Endodermal cell (in vitro differentiated cells): ENCODE measurements around the gene CACNG4. TPM values are rescaled to one million over a fixed set of nuclear protein-coding genes. Genes with fewer than 3 reads are reported as not detected.

Experiments
- DNase-seq: peaks from one replicate; pipeline ENCODE4 v3.0.0-alpha.2; 2017
- H3K27ac ChIP-seq: 2 replicates; pipeline ENCODE4 v1.5.1; 2013; ENCODE audit warnings: mild to moderate bottlenecking, low read depth, low read length, moderate library complexity
- H3K27me3 ChIP-seq: 2 replicates; pipeline ENCODE4 v1.6.1; 2013; ENCODE audit warnings: mild to moderate bottlenecking, low read length, moderate library complexity; ENCODE audit not compliant: insufficient read depth, control insufficient read depth, poor library complexity, severe bottlenecking
- H3K36me3 ChIP-seq: 2 replicates; pipeline ENCODE4 v1.7.0; 2013; ENCODE audit warnings: mild to moderate bottlenecking, low read length, moderate library complexity; ENCODE audit not compliant: control insufficient read depth, insufficient read depth
- H3K4me1 ChIP-seq: one replicate; pipeline ENCODE4 v1.7.0; 2013; ENCODE audit warnings: low read length; ENCODE audit not compliant: control insufficient read depth, insufficient read depth
- H3K4me3 ChIP-seq: 2 replicates; pipeline ENCODE4 v1.5.1; 2013; ENCODE audit warnings: mild to moderate bottlenecking, low read length, moderate library complexity
- H3K9ac ChIP-seq: 2 replicates; pipeline ENCODE4 v1.6.1; 2013; ENCODE audit warnings: mild to moderate bottlenecking, low read length, moderate library complexity; ENCODE audit not compliant: poor library complexity, severe bottlenecking; ENCODE audit errors: extremely low read depth
- H3K9me3 ChIP-seq: 2 replicates; pipeline ENCODE4 v1.6.1; 2013; ENCODE audit warnings: mild to moderate bottlenecking, low read length, moderate library complexity; ENCODE audit not compliant: control insufficient read depth
- H3K27ac Mint-ChIP-seq: 2 replicates; pipeline ENCODE4 v1.8.0; 2020; ENCODE audit warnings: mixed read lengths
- H3K27me3 Mint-ChIP-seq: 2 replicates; pipeline ENCODE4 v1.8.0; 2021; ENCODE audit warnings: mild to moderate bottlenecking, mixed read lengths; ENCODE audit not compliant: insufficient read depth
- H3K36me3 Mint-ChIP-seq: 2 replicates; pipeline ENCODE4 v1.8.0; 2020; ENCODE audit warnings: low read depth, mixed read lengths
- H3K4me1 Mint-ChIP-seq: 2 replicates; pipeline ENCODE4 v1.8.0; 2020; ENCODE audit warnings: mixed read lengths
- H3K4me3 Mint-ChIP-seq: 2 replicates; pipeline ENCODE4 v1.8.0; 2020; ENCODE audit warnings: mild to moderate bottlenecking, moderate library complexity, mixed read lengths
- H3K9me3 Mint-ChIP-seq: 2 replicates; pipeline ENCODE4 v1.8.0; 2020; ENCODE audit warnings: mild to moderate bottlenecking, mixed read lengths
- WGBS, 2 experiments: methylation state at CpG; one replicate each; pipeline versions ENCODE4 v1.1.5 to v1.1.7; 2013; ENCODE audit warnings: missing lambda C conversion rate in 2 of 2, mixed read lengths in 1 of 2; ENCODE audit not compliant: insufficient coverage in 1 of 2, insufficient read length in 1 of 2; 5-methylcytosine and 5-hydroxymethylcytosine counted together
- total RNA-seq, 2 donors: library from RNA; stranded (reverse); fragmentation: NEBNext Ultra II Directional in 1 of 2; extraction: Animal tissue kit (Norgen Biotek cat#: 25700) in 1 of 2; gene quantifications; 2 replicates in 1 of 2; 3 replicates in 1 of 2; pipeline ENCODE4 v1.2.1, GENCODE V29; 2021
- TF ChIP-seq, protein P1 (sequence below): fragments of 200-600 bp; sonication (generic); conservative IDR thresholded peaks from 2 replicates; pipeline ENCODE4 v1.5.0; 2021; ENCODE audit warnings: antibody characterized with exemption, mild to moderate bottlenecking

The CACNG4 gene
- total RNA-seq, 2 donors from 2014 or later = 0.22 to 1.3 TPM

DNA sequence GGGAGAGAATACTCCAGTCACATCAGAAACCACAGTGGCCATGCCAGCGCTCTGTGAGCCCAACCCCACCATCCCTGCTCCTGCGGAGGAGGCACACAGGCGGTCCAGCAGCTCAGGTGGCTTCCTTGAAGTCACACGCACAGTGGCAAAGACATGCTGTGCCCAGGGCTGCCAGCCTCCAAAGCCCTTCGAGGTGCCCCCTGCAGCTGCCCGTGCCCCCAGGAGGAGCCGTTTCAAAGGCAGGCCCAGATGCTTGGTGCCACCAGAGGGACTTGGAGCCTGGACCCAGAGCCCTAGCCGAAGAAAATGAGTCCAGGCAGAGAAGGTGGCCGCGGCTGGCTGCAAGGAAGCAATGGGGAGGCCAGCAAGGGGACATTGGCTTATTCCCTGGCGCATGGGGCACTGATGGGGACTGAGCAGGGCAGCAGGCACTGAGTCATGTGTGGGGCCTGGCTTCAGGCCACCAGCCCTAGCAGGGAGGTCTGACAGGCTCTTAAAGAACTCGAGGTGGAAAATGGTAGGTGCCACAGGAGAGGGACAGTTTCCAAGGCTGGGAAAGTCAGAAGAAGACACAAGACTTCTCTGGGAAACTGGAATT is 62.6 kb downstream of the CACNG4 start:
- H3K9ac ChIP-seq = no peak overlapping the region
- Mint-ChIP-seq H3K27ac (no peak overlapping the region), H3K4me3 (no peak overlapping the region), H3K27me3 (no peaks in the 10 kb centered on the region), H3K4me1 (no peaks in the 10 kb centered on the region), H3K36me3 (no peaks in the 10 kb centered on the region), H3K9me3 (no peaks in the 10 kb centered on the region)
- WGBS, 2 experiments = 94 to 97% methylated on average over 6 to 12 of the region's 12 CpGs
- no peaks in the 10 kb centered on the region for H3K36me3 ChIP-seq
- H3K27me3 ChIP-seq = no peaks in the 10 kb centered on the region
- no peak for DNase-seq
- TF ChIP-seq, protein P1, sequence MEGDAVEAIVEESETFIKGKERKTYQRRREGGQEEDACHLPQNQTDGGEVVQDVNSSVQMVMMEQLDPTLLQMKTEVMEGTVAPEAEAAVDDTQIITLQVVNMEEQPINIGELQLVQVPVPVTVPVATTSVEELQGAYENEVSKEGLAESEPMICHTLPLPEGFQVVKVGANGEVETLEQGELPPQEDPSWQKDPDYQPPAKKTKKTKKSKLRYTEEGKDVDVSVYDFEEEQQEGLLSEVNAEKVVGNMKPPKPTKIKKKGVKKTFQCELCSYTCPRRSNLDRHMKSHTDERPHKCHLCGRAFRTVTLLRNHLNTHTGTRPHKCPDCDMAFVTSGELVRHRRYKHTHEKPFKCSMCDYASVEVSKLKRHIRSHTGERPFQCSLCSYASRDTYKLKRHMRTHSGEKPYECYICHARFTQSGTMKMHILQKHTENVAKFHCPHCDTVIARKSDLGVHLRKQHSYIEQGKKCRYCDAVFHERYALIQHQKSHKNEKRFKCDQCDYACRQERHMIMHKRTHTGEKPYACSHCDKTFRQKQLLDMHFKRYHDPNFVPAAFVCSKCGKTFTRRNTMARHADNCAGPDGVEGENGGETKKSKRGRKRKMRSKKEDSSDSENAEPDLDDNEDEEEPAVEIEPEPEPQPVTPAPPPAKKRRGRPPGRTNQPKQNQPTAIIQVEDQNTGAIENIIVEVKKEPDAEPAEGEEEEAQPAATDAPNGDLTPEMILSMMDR = no peak
- no peaks in the 10 kb centered on the region for H3K9me3 ChIP-seq
- no peak overlapping the region for H3K27ac ChIP-seq
- no peaks in the 10 kb centered on the region for H3K4me1 ChIP-seq
- H3K4me3 ChIP-seq = no peak overlapping the region

DNA sequence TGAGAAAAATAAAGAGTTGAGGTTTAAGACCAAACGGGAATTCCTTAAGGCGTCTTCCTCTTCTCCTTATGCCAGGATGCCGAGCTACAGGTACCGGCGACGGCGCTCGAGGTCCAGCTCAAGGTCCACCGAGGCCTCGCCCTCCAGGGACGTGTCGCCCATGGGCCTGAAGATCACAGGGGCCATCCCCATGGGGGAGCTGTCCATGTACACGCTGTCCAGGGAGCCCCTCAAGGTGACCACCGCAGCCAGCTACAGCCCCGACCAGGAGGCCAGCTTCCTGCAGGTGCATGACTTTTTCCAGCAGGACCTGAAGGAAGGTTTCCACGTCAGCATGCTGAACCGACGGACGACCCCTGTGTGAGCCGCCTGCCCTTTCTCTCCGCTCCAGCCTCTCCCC is 66.1 kb downstream of the CACNG4 start:
- peaks cover 3% of the 10 kb centered on the region for H3K9me3 Mint-ChIP-seq
- no peaks in the 10 kb centered on the region for H3K36me3 Mint-ChIP-seq
- Histone ChIP-seq H3K4me3 (no peak overlapping the region), H3K9me3 (no peaks in the 10 kb centered on the region), H3K9ac (no peak overlapping the region), H3K27ac (no peak overlapping the region), H3K27me3 (no peaks in the 10 kb centered on the region), H3K36me3 (no peaks in the 10 kb centered on the region), H3K4me1 (no peaks in the 10 kb centered on the region)
- no peak for DNase-seq
- TF ChIP-seq, protein P1 = no peak
- H3K4me1 Mint-ChIP-seq = no peaks in the 10 kb centered on the region
- H3K4me3 Mint-ChIP-seq = no peak overlapping the region
- H3K27ac Mint-ChIP-seq = no peak overlapping the region
- 94 to 95% methylated on average over 20 to 21 of the region's 21 CpGs for WGBS, 2 experiments
- no peaks in the 10 kb centered on the region for H3K27me3 Mint-ChIP-seq

DNA sequence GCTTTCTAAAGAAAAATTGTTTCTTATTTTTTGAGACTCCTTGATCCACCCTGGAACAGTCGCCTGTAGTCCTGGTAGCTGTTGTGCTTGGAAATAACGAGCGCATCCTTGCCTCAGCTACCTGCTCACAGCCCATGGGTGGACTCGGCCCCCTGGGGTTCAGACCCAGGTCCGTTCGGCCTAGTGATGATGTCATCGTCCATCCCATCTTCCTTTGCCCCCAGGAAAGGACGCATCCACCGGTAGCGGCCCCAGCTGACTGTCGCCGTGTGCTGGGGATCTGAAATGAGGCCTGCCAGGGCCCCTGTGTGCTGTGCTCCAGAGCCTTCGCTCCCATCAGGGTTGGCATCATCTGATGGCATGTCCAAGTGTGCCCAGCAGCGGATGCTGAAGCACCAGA is 67.9 kb downstream of the CACNG4 start:
- Histone ChIP-seq H3K4me1 (no peaks in the 10 kb centered on the region), H3K9ac (no peak overlapping the region), H3K36me3 (no peaks in the 10 kb centered on the region), H3K9me3 (peaks cover 14% of the 10 kb centered on the region), H3K27ac (no peak overlapping the region), H3K27me3 (no peaks in the 10 kb centered on the region), H3K4me3 (no peak overlapping the region)
- Mint-ChIP-seq H3K9me3 (peaks cover 13% of the 10 kb centered on the region), H3K27ac (no peak overlapping the region), H3K4me3 (no peak overlapping the region), H3K36me3 (no peaks in the 10 kb centered on the region), H3K4me1 (no peaks in the 10 kb centered on the region), H3K27me3 (peaks cover 3% of the 10 kb centered on the region)
- 94 to 97% methylated on average over 6 to 14 of the region's 14 CpGs for WGBS, 2 experiments
- TF ChIP-seq, protein P1 = no peak
- no peak for DNase-seq
